Posterior vena cava (tissue), 2 donors: ENCODE data around the gene TGM4. TPM values are rescaled to one million over a fixed set of nuclear protein-coding genes. Genes with fewer than 3 reads are reported as not detected.
A peak's percentile ranks its signal among the peaks of the same experiment; 100 is the strongest.
"Not testable (repeated sequence)": the region's sequence is repeated elsewhere in the genome, so short reads cannot be mapped to it uniquely, and the experiment has no call there.

Experiments
- DNase-seq: peaks from one replicate; pipeline ENCODE4 v3.0.0-alpha.2; 2020; ENCODE audit warnings: low spot score
- intact Hi-C, 2 donors: fragments of 100-400 bp; cut with DNase I; formaldehyde crosslinking; loops; one replicate each; pipeline versions ENCODE4 v1.14.1 to v1.14.2; 2022 to 2023
- long read RNA-seq, 2 donors: library from polyadenylated mRNA; unstranded; transcript quantifications; one replicate each; pipeline ENCODE4 v2.0.0, GENCODE V29; 2020 to 2021
- total RNA-seq, 2 donors: library from RNA; stranded (reverse); fragmentation: NEBNext Ultra II Directional; extraction: Animal tissue kit (Norgen Biotek cat#: 25700); gene quantifications; one replicate each; pipeline ENCODE4 v1.2.1, GENCODE V29; 2021
- donor health status: DM: yes; HTN: yes; CAD: no.
- donor health status: DM: yes; HTN: yes; CAD: no.

The TGM4 gene
- total RNA-seq = not detected
- long read RNA-seq, donor 1 = 0 reads
- long read RNA-seq, donor 2 = 0 reads

GRCh38 chr3:44874308-44874707 is at the start of gene TGM4:
Gene TGM4, plus strand, starts transcription at chr3:44874608. Its CDS starts 71 bp downstream, at chr3:44874679.
- intact Hi-C loops = no loop called here
- DNase-seq = no peak

DNA sequence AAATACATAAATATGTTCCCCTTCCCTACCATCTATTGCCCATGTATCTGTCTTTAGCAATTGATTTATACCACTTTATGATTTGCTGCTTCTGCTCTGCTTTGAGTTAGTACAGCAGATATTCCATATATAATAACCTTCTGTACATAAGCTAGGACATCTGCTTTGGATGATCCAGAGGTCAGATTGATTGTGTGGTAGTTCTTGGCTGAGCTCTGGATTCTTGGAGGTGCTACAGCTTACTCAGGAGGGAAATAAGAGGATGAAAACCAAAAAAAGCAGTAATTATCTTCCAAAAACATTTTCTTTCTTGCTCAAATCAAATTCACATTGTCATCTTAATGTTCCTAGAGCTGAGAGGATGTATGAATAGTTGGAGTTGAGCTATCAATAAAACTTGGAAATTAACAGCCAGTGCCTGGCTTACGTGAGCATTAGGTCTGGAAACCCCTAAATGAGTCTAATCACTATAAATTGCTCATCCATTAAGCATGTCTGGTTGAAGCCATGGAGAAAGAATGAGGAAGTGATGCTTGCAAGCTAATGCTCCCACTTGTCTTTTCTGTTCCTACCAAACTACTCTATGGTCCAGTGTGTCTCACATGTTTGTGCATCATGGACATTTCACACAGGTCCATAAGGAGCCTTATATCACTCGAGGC is 49.0 kb upstream of the TGM4 start:
- no peak for DNase-seq
- intact Hi-C loops = no loop called here

DNA sequence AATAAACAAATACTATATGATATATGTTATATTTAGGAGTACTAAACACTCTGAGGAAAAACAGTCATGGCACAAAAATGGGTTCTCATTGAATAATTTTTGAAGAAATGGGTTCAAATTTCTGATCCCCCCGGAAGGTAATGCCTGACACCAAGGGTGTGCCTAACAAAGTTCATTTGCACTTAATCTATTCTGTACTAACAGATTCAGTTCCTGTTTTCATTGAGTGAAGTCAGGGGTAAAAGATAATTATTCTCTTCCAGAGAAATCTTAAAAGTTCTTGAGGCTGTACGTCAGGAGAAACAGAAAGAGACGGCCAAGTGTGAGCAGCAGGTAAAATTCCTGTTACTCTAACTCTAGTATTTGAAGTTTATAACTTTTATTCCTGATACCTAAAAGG is 47.2 kb upstream of the TGM4 start:
- DNase-seq = no peak

GRCh38 chr3:44831232-44831631 is 43.2 kb upstream of the TGM4 start:
- intact Hi-C loops = no loop called here
- DNase-seq = no peak

More for the DNA sequence above, 47.2 kb upstream of the TGM4 start:
- intact Hi-C loops = no loop called here

DNA sequence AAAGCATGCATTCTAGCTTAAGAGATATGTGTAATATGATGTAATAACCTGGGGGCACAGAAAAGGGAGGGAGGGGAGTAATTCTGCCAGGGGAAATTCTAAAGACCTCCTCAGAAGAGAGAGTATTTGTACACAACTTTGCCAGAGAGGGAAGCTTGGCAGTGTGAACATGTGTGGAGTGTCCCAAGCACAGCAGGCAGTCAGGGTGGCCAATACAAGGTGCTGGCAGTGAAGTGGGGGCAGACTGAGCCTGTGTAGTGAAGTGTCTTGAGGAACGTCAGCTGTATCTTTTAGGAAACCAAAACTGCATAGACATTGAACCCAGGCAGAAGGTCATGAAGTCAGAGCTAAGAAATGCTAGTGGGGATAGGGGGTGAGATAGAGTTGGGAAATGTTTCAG is 42.4 kb upstream of the TGM4 start:
- intact Hi-C loops = no loop called here
- no peak for DNase-seq

- intact Hi-C loops = no loop called here
- no peak for DNase-seq
These were observed 41.4 kb upstream of the TGM4 start for GRCh38 chr3:44832965-44833364.

- no peak for DNase-seq
- intact Hi-C loops = no loop called here
These were observed 41.0 kb upstream of the TGM4 start for GRCh38 chr3:44833394-44833793.

- intact Hi-C loops = no loop called here
These were observed 38.7 kb upstream of the TGM4 start for GRCh38 chr3:44835684-44836083.

GRCh38 chr3:44842376-44842775 is 32.0 kb upstream of the TGM4 start:
- no peak for DNase-seq
- intact Hi-C loops = no loop called here

More at GRCh38 chr3:44835684-44836083, 38.7 kb upstream of the TGM4 start:
- DNase-seq = no peak

DNA sequence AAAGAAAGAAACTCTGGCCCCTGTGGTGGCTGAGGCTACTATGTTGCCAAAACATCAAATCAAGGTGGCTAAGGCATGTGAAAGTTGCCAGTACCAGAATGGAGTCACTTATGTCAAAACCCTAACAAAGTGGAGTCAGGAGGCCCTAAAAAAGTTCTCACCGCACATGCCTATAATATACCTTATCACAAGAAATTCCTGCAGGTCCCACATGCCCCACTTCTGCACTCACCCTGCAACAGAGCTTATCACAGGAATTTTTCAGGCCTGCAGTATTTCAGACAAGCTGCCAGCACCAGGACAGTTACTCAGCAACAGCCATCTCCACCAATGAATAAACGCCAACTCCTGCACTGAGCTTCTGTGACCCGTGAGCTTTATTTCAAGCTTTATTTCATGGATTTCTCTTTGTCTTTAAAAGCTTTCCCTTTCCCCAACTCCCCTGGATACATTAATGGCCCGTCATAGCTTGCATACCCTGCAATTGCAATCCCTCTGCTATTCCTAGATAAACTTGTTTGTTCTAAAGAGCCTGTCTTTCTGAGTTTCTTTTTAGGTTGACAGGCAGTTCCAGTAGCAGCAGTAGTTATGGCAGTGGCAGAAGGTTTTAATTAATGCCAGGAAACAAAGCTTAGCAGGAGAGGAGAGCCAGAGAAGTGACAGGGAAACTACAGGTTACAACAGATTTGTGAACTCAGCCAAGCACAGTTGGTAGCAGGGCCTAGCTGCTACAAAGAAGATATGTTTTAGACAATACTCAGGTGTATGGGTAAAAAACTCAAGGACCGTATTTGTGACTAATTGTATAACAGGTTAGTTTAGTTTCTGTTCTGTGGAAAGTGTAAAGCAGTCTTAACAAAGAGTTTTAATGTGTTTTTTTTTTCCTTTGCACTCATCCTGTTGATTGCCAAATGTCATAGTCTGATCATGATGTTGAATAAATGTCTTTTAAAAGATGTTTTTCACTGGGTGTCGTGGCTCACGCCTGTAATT is 28.6 kb upstream of the TGM4 start:
- intact Hi-C loops = no loop called here
- no peak for DNase-seq

GRCh38 chr3:44848634-44849033 is 25.8 kb upstream of the TGM4 start:
- DNase-seq = no peak
- intact Hi-C loops = no loop called here

GRCh38 chr3:44856663-44857062 is 17.7 kb upstream of the TGM4 start:
- intact Hi-C loops, DNase-seq: not testable (repeated sequence)

DNA sequence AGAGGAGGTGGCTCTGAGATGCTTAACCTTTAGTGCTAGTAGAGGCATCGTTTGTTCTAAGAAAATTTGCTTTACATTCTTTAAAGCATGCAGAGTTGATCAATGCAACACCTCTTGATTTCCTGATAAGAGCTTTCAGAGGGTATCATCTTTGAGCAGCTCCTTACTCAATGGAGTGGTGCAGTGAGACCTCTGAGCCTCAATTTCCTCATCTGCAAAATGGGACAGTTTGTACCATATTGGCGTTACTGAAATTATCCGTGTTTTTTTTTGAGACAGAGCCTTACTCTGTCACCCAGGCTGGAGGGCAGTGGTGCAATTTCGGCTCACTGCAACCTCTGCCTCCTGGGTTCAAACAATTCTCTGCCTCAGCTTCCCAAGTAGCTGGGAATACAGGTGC is 14.3 kb upstream of the TGM4 start:
- intact Hi-C loops = no loop called here

DNA sequence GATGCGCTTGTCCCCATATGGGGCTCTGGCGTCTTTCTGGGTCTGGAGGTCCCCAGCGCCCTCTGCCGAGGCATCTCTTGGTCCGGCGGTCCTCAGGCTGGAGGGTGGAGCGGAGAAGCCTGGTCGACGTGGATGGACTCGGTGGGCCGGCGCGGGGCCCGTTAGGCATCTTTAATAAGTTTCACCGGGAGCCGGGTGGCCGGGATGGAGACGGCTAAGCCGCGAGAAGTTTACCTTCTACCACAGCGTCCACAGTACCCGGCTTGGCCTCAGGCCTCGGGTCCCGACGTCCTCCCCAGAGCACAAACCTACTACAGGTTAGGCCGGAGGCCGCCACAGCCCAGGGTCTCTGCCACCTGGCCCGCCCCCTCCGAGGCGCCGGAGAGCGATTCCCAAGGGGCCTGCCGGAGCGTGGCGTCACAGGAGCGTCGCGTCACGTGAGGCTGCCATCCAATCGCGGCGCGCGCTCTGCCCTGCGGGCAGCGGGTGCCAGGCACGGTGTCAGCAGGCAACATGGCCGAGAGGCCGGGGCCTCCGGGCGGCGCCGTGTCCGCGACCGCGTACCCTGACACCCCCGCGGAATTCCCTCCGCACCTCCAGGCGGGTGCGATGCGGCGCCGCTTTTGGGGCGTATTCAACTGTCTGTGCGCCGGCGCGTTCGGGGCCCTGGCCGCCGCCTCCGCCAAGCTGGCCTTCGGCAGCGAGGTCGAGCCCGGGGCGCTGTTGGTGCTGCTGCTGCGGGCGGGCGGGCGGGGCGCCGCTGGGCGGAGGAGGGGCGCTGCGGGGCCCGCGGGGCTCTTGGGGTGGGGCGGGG is 12.8 kb upstream of the TGM4 start, which contains the start of gene TMEM42:
TMEM42 (plus strand) TSS at position 501 of the 814 bp plus-strand sequence; CDS start at position 514, 13 bp downstream.
- intact Hi-C loops = no loop called here
- peak; percentile 97 for DNase-seq

More for the DNA sequence above, 14.3 kb upstream of the TGM4 start:
- DNase-seq = no peak

- intact Hi-C loops = no loop called here
- DNase-seq = no peak
These were observed 12.2 kb upstream of the TGM4 start for GRCh38 chr3:44862226-44862637.

DNA sequence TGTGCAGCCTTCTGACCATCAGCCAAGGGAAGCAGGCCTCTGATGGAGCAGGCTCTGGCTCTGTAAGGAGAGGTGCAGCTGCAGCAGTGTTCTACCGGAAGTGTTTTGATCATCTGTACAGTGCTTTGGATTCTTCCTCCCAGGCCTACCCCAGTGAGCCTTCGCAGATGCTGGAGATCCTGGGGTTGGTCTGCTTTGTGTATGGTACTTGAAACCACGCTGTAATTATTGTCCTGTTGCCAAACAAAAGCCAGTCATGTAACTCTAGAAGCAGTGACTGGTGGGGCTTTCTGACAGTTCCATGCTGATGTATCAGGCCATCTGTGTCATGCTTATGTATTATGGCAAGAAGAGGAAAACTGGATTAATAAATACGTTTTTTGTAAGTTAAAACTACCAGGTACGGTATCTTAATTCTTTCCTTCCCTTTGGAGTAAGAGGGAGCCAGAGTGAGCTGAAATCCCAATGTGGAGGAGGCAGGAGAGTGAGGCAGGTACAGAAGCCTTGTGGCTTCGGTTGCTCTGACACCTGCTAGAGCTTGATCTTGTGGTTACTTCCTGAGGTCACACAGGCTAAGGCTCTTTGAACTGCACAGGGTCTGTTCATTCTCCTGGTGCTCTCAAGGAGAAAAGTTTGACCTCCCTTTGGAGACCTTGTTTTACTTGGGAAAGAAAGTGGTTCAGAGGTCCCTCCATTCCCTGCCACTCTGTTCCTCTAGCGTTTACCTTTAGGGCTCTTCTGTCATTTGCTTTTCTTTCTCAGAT is 9.0 kb upstream of the TGM4 start:
- intact Hi-C loops = no loop called here
- no peak for DNase-seq

DNA sequence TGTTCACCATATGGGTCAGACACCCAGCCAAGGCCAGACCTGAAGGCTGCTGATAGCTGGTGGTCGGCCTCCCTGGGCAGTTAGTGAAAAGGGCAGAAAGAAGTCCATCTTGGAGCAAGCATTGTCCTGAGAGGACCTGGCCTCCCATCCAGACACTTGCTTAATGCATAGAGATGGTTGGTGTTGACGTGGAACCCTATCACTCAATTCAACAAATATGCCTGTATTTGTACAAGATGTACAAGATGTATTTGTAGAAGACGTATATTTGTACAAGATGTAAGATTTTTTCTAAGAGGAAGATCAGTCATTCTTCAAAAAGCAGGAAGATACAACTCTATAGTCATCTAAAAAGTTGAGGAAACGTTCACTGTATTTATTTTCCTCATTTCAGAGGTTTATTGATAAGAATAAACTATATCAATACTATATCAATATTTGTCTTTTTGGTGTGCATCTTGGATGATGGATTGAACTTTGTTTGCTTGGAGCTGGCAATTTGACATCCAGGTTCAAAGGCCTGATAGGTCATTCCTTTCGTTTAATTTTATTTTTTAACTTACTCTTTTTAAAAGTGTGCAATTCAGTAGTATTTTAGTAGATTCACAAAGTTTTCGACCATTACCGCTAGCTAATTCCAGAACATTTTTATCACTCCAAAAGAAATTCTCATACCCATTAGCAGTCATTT is 6.8 kb upstream of the TGM4 start:
- DNase-seq = no peak
- intact Hi-C loops = no loop called here

DNA sequence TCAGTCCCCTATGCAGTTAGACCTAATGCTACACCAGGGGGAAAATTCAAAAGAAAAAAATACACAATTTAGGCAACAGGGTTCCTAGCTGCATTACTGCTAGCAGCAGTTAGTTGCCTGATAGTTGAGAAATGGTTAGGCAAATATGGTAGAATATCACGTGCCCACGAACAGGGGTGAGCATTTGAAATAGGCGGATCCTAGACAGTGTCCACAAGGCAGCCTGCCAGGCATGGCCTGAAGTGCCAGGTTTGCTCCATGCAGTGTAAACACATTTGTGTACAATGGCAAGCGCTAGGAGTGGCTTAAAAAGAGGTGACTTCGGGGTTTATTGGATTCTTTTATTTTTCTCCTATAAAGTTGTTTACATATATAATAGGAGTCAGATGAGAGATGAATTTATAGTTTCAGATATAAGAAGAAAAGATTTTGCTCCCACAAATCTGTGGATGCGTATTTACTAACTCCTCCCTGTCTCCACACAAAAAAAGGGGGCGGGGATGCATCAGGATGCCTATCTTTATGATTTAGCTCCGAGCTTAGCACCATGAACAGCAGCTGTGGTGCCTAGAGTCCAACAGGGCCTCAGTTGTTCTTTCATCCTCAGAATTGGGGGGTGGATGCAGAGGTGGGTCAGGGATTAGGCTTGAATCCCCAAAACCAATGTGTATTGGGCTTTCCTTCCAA is 3.9 kb upstream of the TGM4 start:
- no peak for DNase-seq
- intact Hi-C loops = no loop called here
